HG02798 (cell line): ENCODE results near the gene STX10.

ENCODE experiments used
- ATAC-seq: cut with Tn5 transposase; IDR thresholded peaks from one replicate; pipeline ENCODE4 v1.9.1; 2021; ENCODE audit warnings: mild to moderate bottlenecking; ENCODE audit not compliant: unreplicated experiment, poor library complexity

The STX10 gene

GRCh38 chr19:13122275-13122878 lies 27.8 kb downstream of the STX10 start:
- no peak for ATAC-seq

- no peak for ATAC-seq
These were observed 28.5 kb downstream of the STX10 start for GRCh38 chr19:13121551-13122274.

- ATAC-seq, result no peak
These were observed 29.4 kb downstream of the STX10 start for GRCh38 chr19:13120817-13121216.

DNA sequence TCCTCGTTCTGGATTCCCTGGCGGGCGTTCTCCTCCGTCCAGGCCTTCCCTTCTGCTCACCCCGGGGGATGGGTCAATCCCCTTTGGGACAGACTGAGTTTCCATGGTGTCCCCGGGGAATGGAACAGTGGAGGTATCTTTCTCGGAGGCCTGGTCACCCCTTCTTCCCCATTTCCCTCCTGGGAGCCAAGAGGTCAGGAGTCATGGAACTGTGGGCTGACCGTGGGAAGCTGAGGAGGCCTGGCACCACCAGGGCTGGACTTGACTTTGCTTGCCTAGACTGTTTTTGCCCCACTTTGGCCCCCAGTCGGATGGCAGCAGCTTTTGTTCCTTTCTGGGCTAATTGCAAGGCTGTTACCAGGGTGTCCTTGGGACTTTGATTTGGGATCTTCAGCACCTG lies 30.1 kb downstream of the STX10 start:
- ATAC-seq, result no peak

- ATAC-seq, result no peak
These were observed 30.5 kb downstream of the STX10 start for GRCh38 chr19:13119627-13120026.

- peak; percentile 4 for ATAC-seq
These were observed 31.6 kb downstream of the STX10 start for GRCh38 chr19:13118424-13119193.

GRCh38 chr19:13117772-13118423 lies 32.3 kb downstream of the STX10 start, which contains the start of gene NACC1:
TSS of gene NACC1 (plus strand) at chr19:13118264. CDS start at chr19:13135208, 16,944 bp downstream.
- ATAC-seq, result peak; percentile 73

DNA sequence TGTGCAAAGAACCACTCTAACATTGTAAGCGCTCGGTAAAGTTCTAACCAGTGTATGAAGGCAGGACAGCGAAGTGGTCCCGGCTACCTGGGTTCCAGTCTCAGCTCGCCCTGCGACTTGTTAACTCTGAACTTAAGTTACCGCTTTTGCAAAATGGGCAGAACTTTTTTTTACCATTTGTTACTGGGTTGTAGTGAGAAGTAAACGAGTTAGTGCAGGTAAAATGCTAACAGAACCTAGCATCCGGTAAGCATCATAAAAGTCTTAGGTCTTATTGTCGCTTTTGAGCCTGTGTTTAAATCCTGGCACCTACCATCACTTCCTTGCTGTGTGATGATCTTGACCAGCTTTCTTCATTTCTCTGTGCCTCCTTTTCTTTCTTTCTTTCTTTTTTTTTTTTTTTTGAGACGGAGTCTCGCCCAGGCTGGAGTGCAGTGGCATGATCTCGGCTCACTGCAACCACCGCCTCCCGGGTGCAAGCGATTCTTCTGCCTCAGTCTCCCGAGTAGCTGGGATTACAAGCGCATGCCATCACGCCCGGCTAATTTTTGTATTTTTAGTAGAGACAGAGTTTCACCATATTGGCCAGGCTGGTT lies 32.9 kb downstream of the STX10 start:
- ATAC-seq, result no peak

- peak; percentile 55 for ATAC-seq
These were observed 33.6 kb downstream of the STX10 start, which contains the start of gene TRMT1 for GRCh38 chr19:13116282-13117175. TSS of gene TRMT1 (minus strand) at chr19:13116740. CDS start at chr19:13116399, 341 bp downstream.

- ATAC-seq, result no peak
These were observed 34.3 kb downstream of the STX10 start for GRCh38 chr19:13115936-13116281.

DNA sequence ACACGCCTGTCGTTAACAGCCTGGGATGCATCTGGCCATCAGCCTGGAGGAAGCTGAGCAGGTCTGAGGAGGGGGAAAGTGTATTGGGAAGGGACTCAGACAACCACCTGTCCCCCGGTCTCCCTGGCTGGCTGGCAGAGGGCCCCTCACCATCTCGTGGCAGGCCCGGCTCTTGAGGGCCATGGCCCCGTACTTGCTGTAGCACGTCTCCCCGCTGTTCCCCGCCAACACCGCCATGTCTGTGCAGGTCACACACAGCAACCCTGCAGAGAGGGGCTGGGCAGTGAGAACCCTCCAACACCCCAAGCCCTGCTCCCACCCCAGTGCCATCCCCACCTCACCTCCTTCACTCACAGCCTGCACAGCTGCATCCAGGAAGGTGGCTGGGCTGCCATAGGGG lies 37.6 kb downstream of the STX10 start:
- no peak for ATAC-seq

DNA sequence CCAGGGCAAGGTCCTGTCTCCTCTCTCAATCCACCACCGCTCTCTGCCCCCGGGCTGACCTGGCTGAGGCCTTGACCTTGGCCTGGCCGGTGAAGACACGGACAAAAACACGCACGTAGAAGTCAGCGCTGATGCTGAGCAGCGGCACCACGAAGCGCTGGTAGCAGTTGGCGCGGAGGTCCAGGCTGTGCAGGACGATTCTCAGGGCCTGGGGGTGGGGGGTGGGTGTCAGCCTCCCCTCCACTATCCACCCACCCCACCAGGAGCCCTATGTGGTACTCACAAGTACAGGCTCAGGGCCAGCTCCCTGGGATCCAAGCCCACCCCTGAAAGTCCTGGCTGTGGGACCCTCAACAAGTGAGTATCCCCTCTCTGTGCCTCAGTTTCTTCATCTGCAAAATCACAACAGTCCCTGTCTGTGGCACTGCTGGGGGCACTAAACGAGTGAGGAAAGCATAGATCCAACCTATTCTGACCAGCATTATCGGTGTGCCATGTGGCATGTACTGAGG lies 40.0 kb downstream of the STX10 start:
- ATAC-seq, result no peak

DNA sequence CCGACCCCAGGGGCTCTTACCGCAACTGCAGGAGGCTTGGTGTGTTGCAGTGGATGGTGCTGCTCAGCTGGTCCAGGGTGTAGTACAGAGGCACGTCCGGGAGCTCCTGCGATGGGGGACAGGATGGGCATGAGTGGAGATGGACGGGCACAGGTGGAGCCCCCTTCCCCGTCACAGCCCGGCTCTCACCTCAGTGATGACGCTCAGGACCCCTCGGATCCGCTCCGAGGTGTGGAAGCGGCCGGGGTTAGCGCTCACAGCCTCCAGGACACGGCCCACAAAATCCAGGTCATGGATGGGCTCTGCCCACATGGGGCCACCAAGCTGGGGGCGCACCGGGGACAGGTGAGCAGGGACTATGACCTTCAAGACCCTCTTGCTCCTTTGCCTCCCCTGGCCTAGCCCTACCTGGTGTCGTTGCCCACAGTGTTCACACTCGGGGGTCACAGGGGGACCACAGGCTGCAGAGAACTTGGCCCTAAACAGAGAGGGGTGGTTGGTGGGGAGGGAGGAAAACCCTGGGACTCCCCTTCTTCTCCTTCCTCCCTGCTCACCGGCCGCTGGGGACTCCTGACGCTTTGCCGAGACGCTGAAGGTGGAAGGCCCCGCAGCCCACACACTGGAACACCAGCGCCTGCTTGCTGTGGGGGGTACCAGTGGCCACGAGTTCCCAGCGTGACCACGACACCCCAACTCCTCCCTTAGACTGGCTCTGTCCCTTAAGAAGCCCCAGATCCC lies 40.6 kb downstream of the STX10 start:
- ATAC-seq, result no peak

- peak; percentile 1 for ATAC-seq
These were observed 45.1 kb downstream of the STX10 start for GRCh38 chr19:13104848-13105711.

GRCh38 chr19:13104360-13104847 lies 45.8 kb downstream of the STX10 start:
- ATAC-seq, result peak; percentile 49

GRCh38 chr19:13103581-13104359 lies 46.4 kb downstream of the STX10 start:
- ATAC-seq, result no peak
